Measurements from ENCODE around the gene CFDP1. TPM values are rescaled to one million over a fixed set of nuclear protein-coding genes. Genes with fewer than 3 reads are reported as not detected.

CFDP1 gene
- total RNA-seq, 6 donors from 2014 or later: 36.8 to 185 (median 50.6) TPM

DNA sequence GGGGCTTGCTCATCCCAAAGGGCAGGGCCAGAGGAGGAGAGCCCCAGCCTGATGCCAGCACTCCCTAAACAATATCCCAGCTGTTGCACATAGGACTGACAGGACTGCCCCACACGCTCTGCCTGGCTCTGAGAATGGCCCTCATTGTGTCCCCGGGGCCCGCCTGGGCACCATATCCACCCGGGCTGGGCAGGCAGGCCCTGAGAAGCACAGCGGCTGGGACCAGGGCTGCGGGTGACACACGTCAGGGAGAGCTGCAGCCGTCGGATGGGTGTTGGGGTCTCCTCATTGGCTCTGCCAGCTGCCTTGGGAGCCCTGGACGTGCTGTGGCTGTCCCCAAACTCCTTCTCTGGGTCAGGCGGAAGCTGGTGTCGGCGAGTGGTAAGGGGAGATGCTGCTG lies 186.1 kb downstream of the CFDP1 start:
- peaks cover 0 to 8% (median 4%) of the 10 kb centered on the region in 4 donors for H3K36me3 ChIP-seq
- no peak for TF ChIP-seq EP300 (IDR thresholded peaks at IDR 0.05)
- TF ChIP-seq CTCF (IDR thresholded peaks at IDR 0.05): no peak
- TF ChIP-seq POLR2AphosphoS5 (IDR thresholded peaks at IDR 0.05): no peak
- no peak for TF ChIP-seq POLR2A (IDR thresholded peaks at IDR 0.05)
- H3K4me1 ChIP-seq: peaks cover 75 to 84% (median 81%) of the 10 kb centered on the region in 4 donors
- H3K27me3 ChIP-seq: peaks cover 0 to 6% (median 0%) of the 10 kb centered on the region in 4 donors
- H3K27ac ChIP-seq: peak overlapping the region; percentile 91 to 95 (median 93)
- ATAC-seq (ENCODE audit: low FRiP score in 2 of 2) (no peak), DNase-seq (no peak)
- H3K4me3 ChIP-seq: no peak overlapping the region
- 94% methylated on average over 13 of the region's 13 CpGs; no CpG with 5 or more reads in 1 of the 2 donors for WGBS, 2 donors
- H3K9me3 ChIP-seq: no peaks in the 10 kb centered on the region

DNA sequence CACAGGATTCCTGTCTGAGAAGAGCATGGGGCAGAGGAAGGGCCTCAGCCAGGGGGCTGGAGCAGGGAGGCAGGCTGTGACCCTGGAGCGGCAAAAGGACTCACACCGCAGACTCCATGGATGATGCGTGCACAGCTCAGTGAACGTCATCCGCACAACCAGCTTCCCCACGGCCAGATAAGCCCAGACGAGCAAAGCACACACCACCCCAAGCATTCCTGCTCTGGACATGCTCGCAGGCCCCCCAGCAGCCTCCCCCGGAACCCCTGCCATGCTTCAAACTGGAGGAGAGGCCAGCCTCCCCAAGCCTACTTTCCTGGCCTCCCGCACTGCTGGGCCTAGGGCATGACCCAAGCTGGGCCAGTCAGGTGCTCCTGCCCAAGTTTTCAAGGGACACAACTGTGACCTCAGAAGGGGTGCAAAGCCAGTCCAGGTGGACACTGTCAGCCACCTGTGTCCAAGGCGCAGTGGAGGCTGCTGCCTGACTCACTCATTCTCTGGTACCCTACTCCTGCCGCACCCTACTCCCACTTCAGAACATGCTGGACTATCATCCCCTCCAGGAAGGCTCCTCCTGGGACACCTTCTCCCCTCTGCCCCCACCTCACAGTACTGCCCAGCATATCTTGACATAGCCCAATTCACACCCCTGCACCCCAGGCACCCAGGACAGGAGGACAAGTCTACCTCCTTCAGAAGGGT lies 186.6 kb downstream of the CFDP1 start:
- H3K36me3 ChIP-seq: peaks cover 0 to 14% (median 10%) of the 10 kb centered on the region in 4 donors
- no peak for DNase-seq
- peak overlapping the region; percentile 91 to 95 (median 93) for H3K27ac ChIP-seq
- 91 to 96% methylated on average over 10 to 11 of the region's 12 CpGs for WGBS, 2 donors
- H3K4me3 ChIP-seq: no peak overlapping the region
- no peak for ATAC-seq (ENCODE audit: low FRiP score in 2 of 2)
- TF ChIP-seq POLR2AphosphoS5 (IDR thresholded peaks at IDR 0.05): no peak
- no peak for TF ChIP-seq EP300 (IDR thresholded peaks at IDR 0.05)
- TF ChIP-seq POLR2A (IDR thresholded peaks at IDR 0.05): no peak
- no peak for TF ChIP-seq CTCF (IDR thresholded peaks at IDR 0.05)
- H3K9me3 ChIP-seq: no peaks in the 10 kb centered on the region
- H3K4me1 ChIP-seq: peaks cover 69 to 78% (median 75%) of the 10 kb centered on the region in 4 donors
- peaks cover 0 to 6% (median 0%) of the 10 kb centered on the region in 4 donors for H3K27me3 ChIP-seq

- TF ChIP-seq POLR2AphosphoS5 (IDR thresholded peaks at IDR 0.05) (peak; percentile 57), CTCF (IDR thresholded peaks at IDR 0.05) (no peak), EP300 (IDR thresholded peaks at IDR 0.05) (peak in 2 of 4 donors; percentile 19 to 56), POLR2A (IDR thresholded peaks at IDR 0.05) (peak in 2 of 4 donors; percentile 19 to 21)
- peak; percentile 65 to 85 for ATAC-seq (ENCODE audit: low FRiP score in 2 of 2)
- Histone ChIP-seq H3K27me3 (no peaks in the 10 kb centered on the region), H3K27ac (peak overlapping the region; percentile 91 to 95 (median 93)), H3K36me3 (peaks cover 0 to 30% (median 19%) of the 10 kb centered on the region in 4 donors), H3K9me3 (no peaks in the 10 kb centered on the region), H3K4me3 (peak overlapping the region in 1 of 4 donors; percentile 3), H3K4me1 (peaks cover 67 to 71% (median 70%) of the 10 kb centered on the region in 4 donors)
- 35 to 43% methylated on average over 17 to 19 of the region's 25 CpGs for WGBS, 2 donors
- peak; percentile 91 for DNase-seq
Observed at GRCh38 chr16:75244844-75245758, 188.2 kb downstream of the CFDP1 start.

DNA sequence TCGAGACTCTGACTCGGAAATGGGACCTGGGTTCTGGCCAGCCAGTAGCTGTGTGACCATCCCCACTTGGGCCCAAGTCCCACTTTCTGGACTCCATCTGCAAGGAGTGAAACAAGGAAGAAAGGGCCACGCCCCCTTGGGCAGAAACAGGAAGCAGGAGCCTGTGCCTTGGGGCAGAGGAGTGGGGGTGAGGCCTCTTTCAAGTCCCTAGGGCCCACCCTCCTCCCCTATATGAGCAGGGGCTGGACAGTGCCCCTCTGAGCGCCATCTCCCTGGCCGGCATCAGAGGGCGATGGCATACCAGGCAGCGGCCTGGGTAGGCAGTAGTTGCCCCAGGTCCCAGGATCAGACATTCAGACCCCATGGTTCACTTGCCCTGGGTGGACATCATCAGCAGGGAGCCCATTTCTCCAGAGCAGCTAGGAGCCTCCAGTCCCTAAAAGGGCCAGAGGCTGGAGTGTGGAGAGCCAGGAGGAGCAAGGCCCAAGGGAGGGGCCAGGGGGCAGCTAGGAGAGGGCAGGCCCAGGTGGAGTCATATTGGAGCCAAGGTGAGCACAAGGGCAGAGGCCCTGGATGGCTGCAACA lies 189.0 kb downstream of the CFDP1 start:
- Histone ChIP-seq H3K36me3 (peaks cover 0 to 33% (median 22%) of the 10 kb centered on the region in 4 donors), H3K9me3 (no peaks in the 10 kb centered on the region), H3K4me3 (no peak overlapping the region), H3K4me1 (peaks cover 67 to 70% (median 68%) of the 10 kb centered on the region in 4 donors), H3K27me3 (no peaks in the 10 kb centered on the region), H3K27ac (peak overlapping the region; percentile 91 to 95 (median 93))
- TF ChIP-seq CTCF (IDR thresholded peaks at IDR 0.05): no peak
- TF ChIP-seq POLR2A (IDR thresholded peaks at IDR 0.05): no peak
- no peak for TF ChIP-seq EP300 (IDR thresholded peaks at IDR 0.05)
- DNase-seq (peak in 1 of 2 donors; percentile 73), ATAC-seq (ENCODE audit: low FRiP score in 2 of 2) (peak in 1 of 2 donors; percentile 3)
- 14 to 56% methylated on average over 3 to 7 of the region's 7 CpGs for WGBS, 2 donors

Small RNA genes lying within 50 kb of the gene (small RNA-seq; reads per million reads assigned to genes)
- gene RF00598 (0 reads per million in 4 donors), gene RNU6-758P (0 reads per million in 4 donors)

Other genes with a start within 250 kb of the CFDP1 start
- 10 to 100 TPM in 1 of 6 donors, 1 to 10 TPM in 1, not detected in 4; 9.8 to 15.9 TPM for gene CTRB2, start 226.3 kb downstream of the CFDP1 start, total RNA-seq
- gene CTRB1, start 214.5 kb downstream of the CFDP1 start, total RNA-seq: 10 to 100 TPM in 1 of 6 donors, 1 to 10 TPM in 1, not detected in 4; 5.1 to 11.3 TPM
- gene BCAR1, start 181.9 kb downstream of the CFDP1 start, total RNA-seq: 10 to 100 TPM; 32.9 to 87.2 (median 61.7) TPM
- gene TMEM170A, start 31.2 kb upstream of the CFDP1 start, total RNA-seq: 10 to 100 TPM; 11.5 to 31.6 (median 25.5) TPM
- 10 to 100 TPM in 1 of 6 donors, 1 to 10 TPM in 4, under 1 TPM in 1; 0.11 to 11.6 (median 2.2) TPM for gene CHST6, start 61.9 kb upstream of the CFDP1 start, total RNA-seq
- 1 to 10 TPM in 1 of 6 donors, under 1 TPM in 2, not detected in 3; 0.11 to 1.7 (median 0.51) TPM for gene CHST5, start 102.6 kb upstream of the CFDP1 start, total RNA-seq
- gene TMEM231, start 122.7 kb upstream of the CFDP1 start, total RNA-seq: 10 to 100 TPM in 4 of 6 donors, 1 to 10 TPM in 2; 6.3 to 31.2 (median 11.8) TPM
- gene GABARAPL2, start 132.9 kb upstream of the CFDP1 start, total RNA-seq: 100 to 1,000 TPM in 2 of 6 donors, 10 to 100 TPM in 4; 14.7 to 103 (median 81.1) TPM
- gene ADAT1, start 189.8 kb upstream of the CFDP1 start, total RNA-seq: 10 to 100 TPM; 30.6 to 77.5 (median 46.7) TPM
- gene KARS1, start 214.2 kb upstream of the CFDP1 start, total RNA-seq: 10 to 100 TPM; 59.4 to 94.2 (median 86.3) TPM
- 10 to 100 TPM; 45.1 to 70.0 (median 59.1) TPM for gene TERF2IP, start 214.3 kb upstream of the CFDP1 start, total RNA-seq
- gene CPHXL2, start 243.5 kb upstream of the CFDP1 start, total RNA-seq: not detected

Data from upper lobe of left lung (tissue), 6 donors.